HG03196 (cell line): ENCODE results near the gene PIGQ.

Experiments
- ATAC-seq: cut with Tn5 transposase; IDR thresholded peaks from one replicate; pipeline ENCODE4 v1.9.1; 2021; ENCODE audit not compliant: unreplicated experiment

PIGQ gene

GRCh38 chr16:569445-570254, at the start of gene PIGQ:
Gene PIGQ, plus strand, starts transcription at chr16:569968. Its CDS starts 4,107 bp downstream, at chr16:574075.
- peak; percentile 58 for ATAC-seq

- no peak for ATAC-seq
Observed at GRCh38 chr16:520847-521246, 48.9 kb upstream of the PIGQ start.

- ATAC-seq: no peak
Observed at GRCh38 chr16:521381-522210, 48.2 kb upstream of the PIGQ start.

- ATAC-seq: no peak
Observed at GRCh38 chr16:522320-523096, 47.3 kb upstream of the PIGQ start.

- ATAC-seq: no peak
Observed at GRCh38 chr16:523097-523741, 46.5 kb upstream of the PIGQ start.

- no peak for ATAC-seq
Observed at GRCh38 chr16:524274-525040, 45.3 kb upstream of the PIGQ start.

GRCh38 chr16:525123-525519, 44.6 kb upstream of the PIGQ start:
- ATAC-seq: no peak

GRCh38 chr16:525520-526180, 44.1 kb upstream of the PIGQ start:
- no peak for ATAC-seq

- no peak for ATAC-seq
Observed at GRCh38 chr16:526181-527014, 43.4 kb upstream of the PIGQ start.

GRCh38 chr16:527015-527903, 42.5 kb upstream of the PIGQ start, which contains the start of gene CAPN15:
Gene CAPN15, plus strand, starts transcription at chr16:527712. Its CDS starts 19,127 bp downstream, at chr16:546839.
- ATAC-seq: peak; percentile 66

GRCh38 chr16:528111-529011, 41.4 kb upstream of the PIGQ start:
- peak; percentile 16 for ATAC-seq

GRCh38 chr16:529012-529575, 40.7 kb upstream of the PIGQ start:
- no peak for ATAC-seq

GRCh38 chr16:530111-530817, 39.5 kb upstream of the PIGQ start:
- no peak for ATAC-seq

GRCh38 chr16:531494-532125, 38.2 kb upstream of the PIGQ start:
- ATAC-seq: no peak
